Thoracic aorta (tissue), 2 donors: ENCODE measurements around the gene DUSP22. TPM values are rescaled to one million over a fixed set of nuclear protein-coding genes. Genes with fewer than 3 reads are reported as not detected.

ENCODE experiments used
- ATAC-seq: fragments of 150-250 bp; one replicate; pipeline ENCODE4 v1.8.0; 2017; ENCODE audit warnings: low read depth; ENCODE audit not compliant: insufficient number of reproducible peaks, low FRiP score
- DNase-seq: peaks from one replicate; pipeline ENCODE4 v3.0.0-alpha.2; 2020; ENCODE audit warnings: low spot score
- H3K27ac ChIP-seq, 2 donors: fragments of 200-600 bp; sonication (generic); 1 replicate in 1 of 2; 2 replicates in 1 of 2; pipeline ENCODE4 v1.5.1; 2016; ENCODE audit warnings: mild to moderate bottlenecking in 2 of 2, moderate library complexity in 2 of 2
- H3K27me3 ChIP-seq: fragments of 200-600 bp; sonication (generic); replicated peaks from 2 replicates; pipeline ENCODE4 v1.6.0; 2016; ENCODE audit warnings: mild to moderate bottlenecking; ENCODE audit not compliant: insufficient read depth
- H3K36me3 ChIP-seq: fragments of 200-600 bp; sonication (generic); one replicate; pipeline ENCODE4 v1.5.1; 2016
- H3K4me1 ChIP-seq, 2 donors: fragments of 200-600 bp; sonication (generic); 1 replicate in 1 of 2; 2 replicates in 1 of 2; pipeline versions ENCODE4 v1.5.1 to v1.6.0; 2016; ENCODE audit warnings: low read depth in 2 of 2, mild to moderate bottlenecking in 1 of 2; ENCODE audit not compliant: control insufficient read depth in 1 of 2
- H3K4me3 ChIP-seq: fragments of 200-600 bp; sonication (generic); 2 replicates; pipeline ENCODE4 v1.5.1; 2016; ENCODE audit warnings: mild to moderate bottlenecking
- H3K9me3 ChIP-seq: fragments of 200-600 bp; sonication (generic); 2 replicates; pipeline ENCODE4 v1.5.1; 2016
- CTCF ChIP-seq: fragments of 200-600 bp; sonication (generic); IDR thresholded peaks from one replicate; pipeline ENCODE4 v1.5.1; 2019; ENCODE audit warnings: antibody characterized with exemption
- total RNA-seq, 2 donors: library from RNA; depleted of rRNA; stranded (reverse); fragments of >200 nt; gene quantifications; one replicate each; pipeline versions ENCODE4 v1.1.0 to v1.2.3, GENCODE V29; 2016

Gene DUSP22
- total RNA-seq, 2 donors from 2014 or later, result 49.0 to 74.6 TPM

DNA sequence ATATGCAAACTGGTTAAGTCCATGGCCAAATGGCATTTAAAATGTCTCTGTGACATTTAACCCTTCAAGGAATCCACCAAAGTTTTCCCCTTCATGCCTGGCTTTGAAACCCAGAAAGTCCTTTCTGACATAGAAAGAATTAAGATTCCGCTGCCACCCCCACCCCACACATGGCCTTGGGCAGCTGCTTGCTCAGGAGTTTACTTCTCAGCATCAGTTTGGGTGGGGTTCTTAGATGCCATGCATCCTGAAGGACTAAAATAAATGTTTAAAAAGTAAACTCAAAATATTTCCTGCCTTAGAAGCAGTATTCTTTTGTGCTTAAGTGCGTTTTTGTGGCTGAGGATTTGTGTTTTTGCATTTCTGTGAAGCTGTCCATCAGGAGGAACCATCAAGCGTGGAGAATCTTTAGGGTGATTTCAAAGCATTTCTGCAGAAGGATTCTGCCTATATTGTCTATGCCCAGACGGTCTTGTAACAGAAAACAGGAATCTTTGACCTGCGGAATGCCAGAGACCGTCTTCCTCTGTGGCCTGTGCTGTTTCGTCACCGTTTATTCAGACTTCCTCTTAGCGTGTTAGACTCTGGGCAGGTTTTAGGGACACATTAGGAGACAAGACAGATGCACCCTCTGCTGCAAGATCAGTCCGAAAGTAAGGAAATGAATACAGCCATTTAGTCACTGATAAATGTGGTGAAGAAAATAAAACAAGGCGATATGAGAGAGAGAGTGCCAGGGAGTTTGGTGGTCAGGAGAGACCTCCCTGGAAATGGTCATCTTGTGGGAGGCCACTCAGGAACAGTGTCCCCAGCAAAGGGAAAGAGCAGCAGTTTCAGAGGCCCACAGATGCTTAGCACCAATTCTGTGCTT lies 6.2 kb downstream of the DUSP22 start:
- no peaks in the 10 kb centered on the region for H3K36me3 ChIP-seq
- no peak for TF ChIP-seq CTCF
- H3K4me3 ChIP-seq, result no peak overlapping the region
- no peaks in the 10 kb centered on the region for H3K9me3 ChIP-seq
- peaks cover 15 to 29% of the 10 kb centered on the region in 2 donors for H3K4me1 ChIP-seq
- DNase-seq (no peak), ATAC-seq (no peak)
- H3K27ac ChIP-seq, result no peak overlapping the region
- no peaks in the 10 kb centered on the region for H3K27me3 ChIP-seq

DNA sequence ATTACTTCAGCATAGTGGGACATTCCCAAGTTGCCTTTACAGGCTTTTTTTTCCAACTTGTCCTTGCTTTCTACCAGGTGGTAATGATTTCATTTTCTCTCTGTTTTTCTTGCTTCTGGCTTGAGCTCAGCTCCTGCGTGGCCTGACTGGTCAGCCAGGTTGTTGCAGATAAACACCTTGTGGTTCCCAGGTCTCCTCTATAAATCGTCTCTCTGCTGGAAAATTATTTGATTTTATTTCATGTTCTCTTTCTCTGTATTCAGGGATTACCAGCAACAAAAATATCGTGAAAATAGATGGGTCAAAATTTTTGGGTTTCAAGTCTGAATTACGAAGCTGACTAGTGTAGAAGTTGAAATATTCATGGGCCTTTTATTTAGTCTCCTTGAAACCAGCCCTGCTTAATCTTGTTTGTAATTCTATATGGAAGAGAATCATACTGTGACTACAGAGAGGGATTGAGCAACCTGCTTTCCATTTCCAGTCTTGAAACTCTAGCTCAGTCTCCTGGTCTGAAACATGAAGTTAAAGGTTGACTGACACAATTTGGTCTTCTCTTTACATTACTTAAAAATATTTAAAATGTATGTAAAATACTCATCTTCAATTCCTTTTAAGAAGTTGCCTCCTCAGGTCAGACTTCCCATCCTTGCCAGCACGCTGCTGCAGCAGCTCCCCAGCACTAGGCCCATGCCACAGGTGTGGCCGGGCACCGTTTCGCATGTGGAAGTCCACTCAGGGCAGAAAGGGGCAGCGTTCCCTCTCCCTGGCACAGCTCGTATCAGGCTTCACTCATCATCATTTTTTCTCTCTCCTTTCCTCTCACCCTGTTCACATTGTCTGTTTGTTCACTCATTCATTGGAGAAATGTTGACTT lies 7.1 kb downstream of the DUSP22 start:
- Histone ChIP-seq H3K4me3 (no peak overlapping the region), H3K36me3 (no peaks in the 10 kb centered on the region), H3K9me3 (no peaks in the 10 kb centered on the region), H3K27me3 (no peaks in the 10 kb centered on the region), H3K27ac (no peak overlapping the region), H3K4me1 (peaks cover 15 to 24% of the 10 kb centered on the region in 2 donors)
- no peak for TF ChIP-seq CTCF
- DNase-seq, result no peak
- no peak for ATAC-seq

- Histone ChIP-seq H3K9me3 (no peaks in the 10 kb centered on the region), H3K27me3 (no peaks in the 10 kb centered on the region), H3K27ac (no peak overlapping the region), H3K4me1 (peaks cover 15 to 24% of the 10 kb centered on the region in 2 donors), H3K4me3 (no peak overlapping the region), H3K36me3 (no peaks in the 10 kb centered on the region)
- TF ChIP-seq CTCF, result no peak
- ATAC-seq (no peak), DNase-seq (no peak)
These were observed 7.7 kb downstream of the DUSP22 start for GRCh38 chr6:300026-300425.

- Histone ChIP-seq H3K27ac (no peak overlapping the region), H3K9me3 (no peaks in the 10 kb centered on the region), H3K27me3 (no peaks in the 10 kb centered on the region), H3K4me1 (peaks cover 15 to 24% of the 10 kb centered on the region in 2 donors), H3K4me3 (no peak overlapping the region), H3K36me3 (no peaks in the 10 kb centered on the region)
- ATAC-seq, result no peak
- TF ChIP-seq CTCF, result no peak
- DNase-seq, result no peak
These were observed 8.4 kb downstream of the DUSP22 start for GRCh38 chr6:300494-301198.
